DMS53 (cell line): ENCODE data around the gene PLB1.

ENCODE experiments used
- DNase-seq: peaks from one replicate; lab custom pipeline; 2025; lab: John Stamatoyannopoulos, UW

Gene PLB1

GRCh38 chr2:28667261-28667660 is 171.4 kb downstream of the PLB1 start:
- no peak for DNase-seq

GRCh38 chr2:28668106-28668814 is 172.4 kb downstream of the PLB1 start:
- DNase-seq: no peak

GRCh38 chr2:28668880-28669279 is 173.0 kb downstream of the PLB1 start:
- no peak for DNase-seq

GRCh38 chr2:28670856-28671255 is 175.0 kb downstream of the PLB1 start:
- DNase-seq: no peak

- no peak for DNase-seq
Measured at GRCh38 chr2:28673338-28673737, 177.5 kb downstream of the PLB1 start.

- no peak for DNase-seq
Measured at GRCh38 chr2:28674062-28674712, 178.3 kb downstream of the PLB1 start.

- no peak for DNase-seq
Measured at GRCh38 chr2:28674713-28675068, 178.8 kb downstream of the PLB1 start.

GRCh38 chr2:28676152-28676835 is 180.4 kb downstream of the PLB1 start:
- DNase-seq: peak; percentile 7

- DNase-seq: no peak
Measured at GRCh38 chr2:28678175-28678855, 182.5 kb downstream of the PLB1 start.

GRCh38 chr2:28678944-28679343 is 183.1 kb downstream of the PLB1 start:
- no peak for DNase-seq

- no peak for DNase-seq
Measured at GRCh38 chr2:28680657-28681056, 184.8 kb downstream of the PLB1 start.

GRCh38 chr2:28681158-28681571 is 185.3 kb downstream of the PLB1 start:
- no peak for DNase-seq

GRCh38 chr2:28681606-28682005 is 185.7 kb downstream of the PLB1 start:
- DNase-seq: no peak

- peak; percentile 89 for DNase-seq
Measured at GRCh38 chr2:28683100-28683706, 187.3 kb downstream of the PLB1 start.

- DNase-seq: peak; percentile 47
Measured at GRCh38 chr2:28684142-28684858, 188.4 kb downstream of the PLB1 start.

- DNase-seq: no peak
Measured at GRCh38 chr2:28687171-28687570, 191.3 kb downstream of the PLB1 start.

GRCh38 chr2:28687640-28688385 is 192.0 kb downstream of the PLB1 start:
- no peak for DNase-seq

- DNase-seq: no peak
Measured at GRCh38 chr2:28688818-28689217, 193.0 kb downstream of the PLB1 start.

GRCh38 chr2:28689771-28690170 is 193.9 kb downstream of the PLB1 start:
- DNase-seq: no peak

- peak; percentile 41 for DNase-seq
Measured at GRCh38 chr2:28692411-28692810, 196.6 kb downstream of the PLB1 start.

GRCh38 chr2:28693223-28693622 is 197.4 kb downstream of the PLB1 start:
- DNase-seq: no peak
